Fibroblast of skin of scalp (primary cell): Measurements from ENCODE around the gene TARBP1. TPM values are rescaled to one million over a fixed set of nuclear protein-coding genes. Genes with fewer than 3 reads are reported as not detected.
"Not testable (repeated sequence)": the region's sequence is repeated elsewhere in the genome, so short reads cannot be mapped to it uniquely, and the experiment has no call there.

Experiments used
- DNase-seq: peaks from one replicate; pipeline ENCODE4 v3.0.0-alpha.2; 2013
- polyA plus RNA-seq, 2 experiments: library from polyadenylated mRNA; unstranded; fragments of 120-200 nt; gene quantifications; one replicate each; pipeline ENCODE4 v1.2.1, GENCODE V29; 2013; ENCODE audit not compliant: insufficient read length in 2 of 2

Gene TARBP1
- 14.8 TPM for polyA plus RNA-seq (2013, experiment 1 of 2; ENCODE audit: insufficient read length)
- 14.5 TPM for polyA plus RNA-seq (2013, experiment 2 of 2; ENCODE audit: insufficient read length)

GRCh38 chr1:234478481-234479309 is at the start of gene TARBP1:
TARBP1 (minus strand) TSS chr1:234479179; CDS start chr1:234479103, 76 bp downstream.
- peak; percentile 80 for DNase-seq

- no peak for DNase-seq
Observed at GRCh38 chr1:234528074-234528865, 49.3 kb upstream of the TARBP1 start.

- DNase-seq: peak; percentile 23
Observed at GRCh38 chr1:234527346-234527745, 48.4 kb upstream of the TARBP1 start.

- peak; percentile 29 for DNase-seq
Observed at GRCh38 chr1:234526922-234527321, 47.9 kb upstream of the TARBP1 start.

- no peak for DNase-seq
Observed at GRCh38 chr1:234525099-234525799, 46.3 kb upstream of the TARBP1 start.

- no peak for DNase-seq
Observed at GRCh38 chr1:234521836-234522235, 42.9 kb upstream of the TARBP1 start.

GRCh38 chr1:234520908-234521817 is 42.2 kb upstream of the TARBP1 start:
- DNase-seq: no peak

GRCh38 chr1:234519506-234519905 is 40.5 kb upstream of the TARBP1 start:
- no peak for DNase-seq

GRCh38 chr1:234518876-234519275 is 39.9 kb upstream of the TARBP1 start:
- no peak for DNase-seq

GRCh38 chr1:234518086-234518485 is 39.1 kb upstream of the TARBP1 start:
- DNase-seq: not testable (repeated sequence)

- no peak for DNase-seq
Observed at GRCh38 chr1:234517110-234517802, 38.3 kb upstream of the TARBP1 start.

GRCh38 chr1:234515821-234516241 is 36.9 kb upstream of the TARBP1 start:
- DNase-seq: peak; percentile 73

- DNase-seq: peak; percentile 47
Observed at GRCh38 chr1:234515411-234515810, 36.4 kb upstream of the TARBP1 start.

- no peak for DNase-seq
Observed at GRCh38 chr1:234512451-234512861, 33.5 kb upstream of the TARBP1 start.

- peak; percentile 46 for DNase-seq
Observed at GRCh38 chr1:234509457-234510328, 30.7 kb upstream of the TARBP1 start.

- DNase-seq: no peak
Observed at GRCh38 chr1:234507626-234508387, 28.8 kb upstream of the TARBP1 start.

GRCh38 chr1:234507089-234507488 is 28.1 kb upstream of the TARBP1 start:
- DNase-seq: no peak

- peak; percentile 73 for DNase-seq
Observed at GRCh38 chr1:234505769-234506102, 26.8 kb upstream of the TARBP1 start.
